Left hindlimb (tissue), 1 donor: ENCODE measurements around the gene MCTP1.

Experiments used
- DNase-seq: peaks from one replicate; pipeline ENCODE4 v3.0.0-alpha.2; 2018

MCTP1 gene

GRCh38 chr5:95070453-95070852 is 214.4 kb downstream of the MCTP1 start:
- DNase-seq, result no peak

GRCh38 chr5:95069948-95070347 is 214.9 kb downstream of the MCTP1 start:
- DNase-seq, result peak; percentile 31

GRCh38 chr5:95069021-95069420 is 215.9 kb downstream of the MCTP1 start:
- no peak for DNase-seq

- DNase-seq, result no peak
These were observed 216.5 kb downstream of the MCTP1 start for GRCh38 chr5:95068289-95068910.

- no peak for DNase-seq
These were observed 218.8 kb downstream of the MCTP1 start for GRCh38 chr5:95066048-95066447.

- no peak for DNase-seq
These were observed 221.4 kb downstream of the MCTP1 start for GRCh38 chr5:95063492-95063891.

- DNase-seq, result no peak
These were observed 224.8 kb downstream of the MCTP1 start for GRCh38 chr5:95060098-95060497.

- no peak for DNase-seq
These were observed 225.3 kb downstream of the MCTP1 start for GRCh38 chr5:95059636-95060035.

- DNase-seq, result no peak
These were observed 227.3 kb downstream of the MCTP1 start for GRCh38 chr5:95057615-95058014.

GRCh38 chr5:95053253-95053652 is 231.6 kb downstream of the MCTP1 start:
- no peak for DNase-seq

- no peak for DNase-seq
These were observed 234.2 kb downstream of the MCTP1 start for GRCh38 chr5:95050708-95051107.

GRCh38 chr5:95048628-95049027 is 236.3 kb downstream of the MCTP1 start:
- no peak for DNase-seq

GRCh38 chr5:95045181-95045965 is 239.5 kb downstream of the MCTP1 start:
- no peak for DNase-seq

GRCh38 chr5:95044096-95044495 is 240.8 kb downstream of the MCTP1 start:
- DNase-seq, result no peak

GRCh38 chr5:95043648-95044047 is 241.2 kb downstream of the MCTP1 start:
- DNase-seq, result no peak

GRCh38 chr5:95043234-95043633 is 241.7 kb downstream of the MCTP1 start:
- no peak for DNase-seq

GRCh38 chr5:95042037-95042436 is 242.9 kb downstream of the MCTP1 start:
- no peak for DNase-seq

GRCh38 chr5:95035891-95036685 is 248.8 kb downstream of the MCTP1 start:
- DNase-seq, result no peak

- no peak for DNase-seq
These were observed 252.1 kb downstream of the MCTP1 start for GRCh38 chr5:95032801-95033200.

- no peak for DNase-seq
These were observed 255.1 kb downstream of the MCTP1 start for GRCh38 chr5:95029569-95030366.

- DNase-seq, result no peak
These were observed 257.1 kb downstream of the MCTP1 start for GRCh38 chr5:95027775-95028174.

- DNase-seq, result no peak
These were observed 257.7 kb downstream of the MCTP1 start for GRCh38 chr5:95027151-95027721.

GRCh38 chr5:95026718-95027117 is 258.2 kb downstream of the MCTP1 start:
- DNase-seq, result no peak
